HT-29 (cell line): ENCODE data around the gene SEC24A. TPM values are rescaled to one million over a fixed set of nuclear protein-coding genes. Genes with fewer than 3 reads are reported as not detected.
"Not testable (repeated sequence)": the region's sequence is repeated elsewhere in the genome, so short reads cannot be mapped to it uniquely, and the experiment has no call there.

Experiments
- DNase-seq: peaks from one replicate; pipeline ENCODE4 v3.0.0-alpha.2; 2015; ENCODE audit warnings: low spot score
- total RNA-seq: library from RNA; depleted of rRNA; stranded (reverse); fragments of >200 nt; shearing (Covaris generic); gene quantifications from 2 replicates; pipeline ENCODE4 v1.2.3, GENCODE V29; 2014

SEC24A gene
- total RNA-seq, 1 experiment from 2014 or later, result 6.2 TPM

GRCh38 chr5:134649163-134649835 is 714 bp downstream of the SEC24A start:
- DNase-seq, result peak; percentile 30

GRCh38 chr5:134650660-134651059 is 2.1 kb downstream of the SEC24A start:
- DNase-seq, result not testable (repeated sequence)

DNA sequence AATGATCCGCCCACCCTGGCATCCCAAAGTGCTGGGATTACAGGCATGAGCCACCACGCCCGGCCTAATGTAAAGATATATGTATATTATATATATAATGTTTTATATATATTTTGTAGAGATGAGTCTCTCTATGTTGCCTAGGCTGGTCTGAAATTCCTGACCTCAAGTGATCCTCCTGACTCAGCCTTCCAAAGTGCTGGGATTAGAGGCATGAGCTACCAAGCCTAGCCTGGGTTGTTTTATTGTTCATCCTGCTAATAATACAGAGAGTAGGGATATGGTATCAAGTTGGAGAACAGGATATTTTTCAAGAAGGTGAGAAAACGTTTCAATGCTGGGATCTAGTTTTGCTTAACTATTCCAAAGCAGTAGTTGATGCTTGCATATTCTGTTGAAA is 2.9 kb downstream of the SEC24A start:
- no peak for DNase-seq

DNA sequence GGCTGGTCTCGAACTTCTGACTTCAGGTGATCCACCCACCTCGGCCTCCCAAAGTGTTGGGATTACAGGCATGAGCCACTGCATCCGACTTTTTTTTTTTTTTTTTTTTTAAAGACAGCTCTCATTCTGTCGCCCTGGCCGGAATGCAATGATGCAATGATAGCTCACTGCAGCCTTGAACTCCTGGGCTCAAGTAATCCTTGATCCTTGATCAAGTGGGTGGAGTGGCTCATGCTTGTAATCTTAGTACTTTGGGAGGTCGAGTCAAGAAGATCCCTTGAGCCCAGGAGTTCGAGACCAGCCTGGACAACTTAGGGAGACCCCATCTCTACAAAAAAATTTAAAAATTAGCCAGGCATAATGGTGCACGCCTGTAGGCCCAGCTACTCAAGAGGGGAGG is 8.1 kb downstream of the SEC24A start:
- DNase-seq, result no peak

GRCh38 chr5:134659456-134659855 is 10.9 kb downstream of the SEC24A start:
- DNase-seq, result no peak

- DNase-seq, result no peak
These were observed 11.3 kb downstream of the SEC24A start for GRCh38 chr5:134659922-134660321.

GRCh38 chr5:134662971-134663370 is 14.4 kb downstream of the SEC24A start:
- DNase-seq, result no peak

GRCh38 chr5:134664448-134664847 is 15.9 kb downstream of the SEC24A start:
- DNase-seq, result no peak

- DNase-seq, result not testable (repeated sequence)
These were observed 25.0 kb downstream of the SEC24A start for GRCh38 chr5:134673546-134673945.

GRCh38 chr5:134677357-134677756 is 28.8 kb downstream of the SEC24A start:
- not testable (repeated sequence) for DNase-seq

- not testable (repeated sequence) for DNase-seq
These were observed 41.6 kb downstream of the SEC24A start for GRCh38 chr5:134690144-134690543.

- DNase-seq, result no peak
These were observed 44.1 kb downstream of the SEC24A start for GRCh38 chr5:134692722-134693121.

- DNase-seq, result no peak
These were observed 59.7 kb downstream of the SEC24A start for GRCh38 chr5:134708301-134708700.

- no peak for DNase-seq
These were observed 65.5 kb downstream of the SEC24A start for GRCh38 chr5:134714120-134714519.

- DNase-seq, result no peak
These were observed 66.0 kb downstream of the SEC24A start for GRCh38 chr5:134714541-134714940.

- not testable (repeated sequence) for DNase-seq
These were observed 66.9 kb downstream of the SEC24A start for GRCh38 chr5:134715466-134715865.

DNA sequence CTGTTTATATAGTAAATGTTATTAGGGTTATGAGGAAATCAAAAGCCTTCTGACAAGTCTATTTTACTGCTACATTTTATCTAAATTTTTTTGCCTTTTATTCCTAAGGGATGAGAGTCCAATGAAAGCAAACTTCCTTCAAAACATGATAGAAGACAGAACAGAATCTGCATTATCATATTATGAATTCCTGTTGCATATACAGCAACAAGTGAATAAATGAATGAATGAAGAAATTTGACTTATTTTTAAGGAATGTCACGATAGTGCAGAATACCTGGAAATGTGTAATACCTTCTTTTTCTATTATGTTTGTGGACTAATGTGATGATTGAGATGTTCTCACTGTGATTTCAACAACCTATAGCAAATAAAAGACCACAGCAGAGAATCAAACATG is 76.3 kb downstream of the SEC24A start:
- DNase-seq, result no peak

DNA sequence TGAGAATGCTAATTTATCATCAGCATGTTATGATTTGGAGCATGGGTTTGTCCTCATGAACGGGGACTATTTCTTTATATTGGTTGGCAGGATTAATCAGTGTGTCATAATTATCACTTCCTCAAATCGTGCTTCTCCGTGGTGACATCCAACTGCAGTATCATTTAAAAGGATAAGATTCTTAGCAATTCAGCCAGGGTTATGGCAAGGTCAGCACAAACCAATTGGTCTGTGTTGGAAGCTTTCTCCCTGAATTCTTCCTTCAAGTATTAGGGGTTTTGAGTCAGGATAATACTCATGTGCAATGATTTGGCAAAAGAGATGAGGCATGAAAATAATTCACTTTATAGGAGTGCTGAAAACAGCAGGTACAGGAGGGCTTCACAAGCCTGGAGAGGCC is 84.2 kb downstream of the SEC24A start:
- no peak for DNase-seq

- DNase-seq, result no peak
These were observed 86.7 kb downstream of the SEC24A start for GRCh38 chr5:134735243-134735642.

DNA sequence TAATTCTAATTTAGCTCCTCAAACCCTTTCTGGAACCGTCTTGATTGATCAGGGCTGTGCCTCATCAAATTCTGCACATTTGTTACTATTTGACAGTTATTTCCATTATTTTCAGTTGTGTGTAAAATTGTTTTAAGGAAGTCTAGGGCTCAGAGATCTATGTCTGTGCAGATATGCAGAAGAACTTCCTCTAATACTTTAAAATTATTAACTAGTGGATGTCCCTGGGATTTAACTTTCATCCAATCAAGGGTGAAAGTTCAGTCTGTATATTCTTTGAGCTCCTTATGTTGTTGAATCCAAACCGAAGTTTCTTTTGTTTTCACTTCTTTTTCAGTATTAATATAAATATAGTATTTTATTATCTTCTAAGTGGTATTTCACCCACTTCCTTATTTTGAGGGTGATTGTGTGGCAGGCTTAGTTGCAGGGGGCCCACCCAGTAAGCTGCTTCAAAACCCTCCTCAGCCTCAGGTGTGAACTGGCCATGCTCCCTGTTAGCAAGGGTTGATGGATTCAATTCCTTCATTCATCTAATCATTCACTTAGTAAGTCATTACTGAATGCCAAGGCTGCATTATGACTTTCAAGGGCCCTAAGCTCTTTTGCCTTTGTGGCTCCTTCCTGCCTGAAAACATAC is 87.7 kb downstream of the SEC24A start:
- DNase-seq, result no peak

GRCh38 chr5:134738133-134738962 is 89.8 kb downstream of the SEC24A start, which contains the start of gene CAMLG:
Gene CAMLG, plus strand, starts transcription at chr5:134738548. Its CDS starts 73 bp downstream, at chr5:134738621.
- DNase-seq, result peak; percentile 98

GRCh38 chr5:134738963-134739661 is 90.5 kb downstream of the SEC24A start:
- peak; percentile 77 for DNase-seq
